Measurements from ENCODE around the gene EDIL3.

GRCh38 chr5:84287951-84288350, 96.7 kb downstream of the EDIL3 start:
- TF ChIP-seq CTCF (IDR thresholded peaks at IDR 0.05) (no peak), POLR2AphosphoS5 (IDR thresholded peaks at IDR 0.05) (no peak), POLR2A (IDR thresholded peaks at IDR 0.05) (no peak)

Measured in breast epithelium (tissue), 3 donors.